Measurements from ENCODE around the gene SYF2.
"Not testable (repeated sequence)": the region's sequence is repeated elsewhere in the genome, so short reads cannot be mapped to it uniquely, and the experiment has no call there.

DNA sequence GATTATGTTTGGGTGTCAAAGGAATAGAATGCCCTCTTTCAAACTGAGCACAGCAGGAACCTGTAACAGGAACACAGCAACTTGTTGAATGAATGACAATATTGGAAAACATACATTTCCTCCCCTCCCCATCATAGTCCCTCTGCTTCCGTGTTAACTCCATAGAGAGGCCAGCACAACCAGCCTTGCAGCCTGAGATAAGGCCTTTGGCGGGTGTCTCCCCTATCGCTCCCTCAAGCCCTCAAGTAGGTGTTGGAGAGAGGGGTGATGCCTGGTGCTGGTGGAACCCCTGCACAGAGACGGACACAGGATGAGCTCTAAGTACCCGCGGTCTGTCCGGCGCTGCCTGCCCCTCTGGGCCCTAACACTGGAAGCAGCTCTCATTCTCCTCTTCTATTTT, 39.9 kb upstream of the SYF2 start, which contains the start of gene RHD:
- TF ChIP-seq GFI1B (tag by site-specific recombination; IDR thresholded peaks at IDR 0.05); ZNF24 (tag by site-specific recombination; IDR thresholded peaks at IDR 0.05); ZNF274 (IDR thresholded peaks at IDR 0.05; ENCODE audit: low read length); ZNF274 (tag by site-specific recombination; IDR thresholded peaks at IDR 0.05; ENCODE audit: borderline replicate concordance): not testable (repeated sequence)
- TF ChIP-seq, protein P1, sequence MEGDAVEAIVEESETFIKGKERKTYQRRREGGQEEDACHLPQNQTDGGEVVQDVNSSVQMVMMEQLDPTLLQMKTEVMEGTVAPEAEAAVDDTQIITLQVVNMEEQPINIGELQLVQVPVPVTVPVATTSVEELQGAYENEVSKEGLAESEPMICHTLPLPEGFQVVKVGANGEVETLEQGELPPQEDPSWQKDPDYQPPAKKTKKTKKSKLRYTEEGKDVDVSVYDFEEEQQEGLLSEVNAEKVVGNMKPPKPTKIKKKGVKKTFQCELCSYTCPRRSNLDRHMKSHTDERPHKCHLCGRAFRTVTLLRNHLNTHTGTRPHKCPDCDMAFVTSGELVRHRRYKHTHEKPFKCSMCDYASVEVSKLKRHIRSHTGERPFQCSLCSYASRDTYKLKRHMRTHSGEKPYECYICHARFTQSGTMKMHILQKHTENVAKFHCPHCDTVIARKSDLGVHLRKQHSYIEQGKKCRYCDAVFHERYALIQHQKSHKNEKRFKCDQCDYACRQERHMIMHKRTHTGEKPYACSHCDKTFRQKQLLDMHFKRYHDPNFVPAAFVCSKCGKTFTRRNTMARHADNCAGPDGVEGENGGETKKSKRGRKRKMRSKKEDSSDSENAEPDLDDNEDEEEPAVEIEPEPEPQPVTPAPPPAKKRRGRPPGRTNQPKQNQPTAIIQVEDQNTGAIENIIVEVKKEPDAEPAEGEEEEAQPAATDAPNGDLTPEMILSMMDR (tag by site-specific recombination; IDR thresholded peaks at IDR 0.05): not testable (repeated sequence)

Data from HEK293 (cell line).